GM23338 (cell line): ENCODE measurements around the gene EPC1. TPM values are rescaled to one million over a fixed set of nuclear protein-coding genes. Genes with fewer than 3 reads are reported as not detected.

Experiments
- CREB1 ChIP-seq: fragments of 250-450 bp; sonication (Bioruptor Pico); IDR thresholded peaks from 2 replicates; pipeline ENCODE4 v1.5.0; 2020; ENCODE audit warnings: low read depth, mild to moderate bottlenecking, moderate library complexity
- CTCF ChIP-seq, 2 experiments: fragments of 200-600 bp in 1 of 2; sonication (generic) in 1 of 2; conservative IDR thresholded peaks; 2 replicates each; pipeline versions ENCODE4 v1.5.1 to v1.6.1; 2016 to 2017; ENCODE audit warnings: antibody characterized with exemption in 2 of 2, low read depth in 2 of 2, mild to moderate bottlenecking in 2 of 2, moderate library complexity in 1 of 2
- EZH2 ChIP-seq: fragments of 200-600 bp; sonication (generic); IDR thresholded peaks from one replicate; pipeline ENCODE4 v1.8.0; 2017; ENCODE audit warnings: antibody characterized with exemption, mild to moderate bottlenecking, low read depth; ENCODE audit not compliant: unreplicated experiment
- EZH2phosphoT487 ChIP-seq: fragments of 200-600 bp; sonication (generic); IDR thresholded peaks from one replicate; pipeline ENCODE4 v1.8.1; 2018; ENCODE audit warnings: antibody characterized with exemption; ENCODE audit not compliant: unreplicated experiment
- JUNB ChIP-seq: IDR thresholded peaks from one replicate; pipeline ENCODE4 v1.6.1; 2016; ENCODE audit warnings: antibody characterized with exemption; ENCODE audit not compliant: unreplicated experiment
- NANOG ChIP-seq: IDR thresholded peaks from 2 replicates; pipeline ENCODE4 v1.6.1; 2016; ENCODE audit warnings: antibody characterized with exemption, borderline replicate concordance
- STAT1 ChIP-seq: IDR thresholded peaks from one replicate; pipeline ENCODE4 v1.6.1; 2016; ENCODE audit warnings: antibody characterized with exemption; ENCODE audit not compliant: unreplicated experiment
- ZNF114 ChIP-seq: fragments of 250-450 bp; sonication (Bioruptor Pico); IDR thresholded peaks from 2 replicates; pipeline ENCODE4 v1.5.0; 2020; ENCODE audit warnings: mild to moderate bottlenecking, moderate library complexity
- ZNF331 ChIP-seq: fragments of 250-450 bp; sonication (Bioruptor Pico); IDR thresholded peaks from 2 replicates; pipeline ENCODE4 v1.5.0; 2020; ENCODE audit warnings: low read depth, mild to moderate bottlenecking, moderate library complexity
- ZNF462 ChIP-seq: fragments of 250-450 bp; sonication (Bioruptor Pico); IDR thresholded peaks from 2 replicates; pipeline ENCODE4 v1.5.0; 2020; ENCODE audit warnings: mild to moderate bottlenecking, moderate library complexity
- polyA plus RNA-seq: library from polyadenylated mRNA; unstranded; fragments of >200 nt; fragmentation: Nextera tagmentation; extraction: Ambion mirVana; gene quantifications from 2 replicates; pipeline ENCODE4 v1.2.1, GENCODE V29; 2016
- total RNA-seq: library from RNA; depleted of rRNA; stranded (reverse); fragments of >200 nt; shearing (Covaris generic); gene quantifications from 2 replicates; pipeline ENCODE4 v1.2.3, GENCODE V29; 2014

EPC1 gene
- total and polyA plus RNA-seq, 2 experiments from 2014 or later, result 24.1 to 25.9 TPM

- no peak for TF ChIP-seq ZNF462 (CRISPR knock-in tag)
- TF ChIP-seq NANOG, result no peak
- no peak for TF ChIP-seq EZH2phosphoT487
- TF ChIP-seq JUNB, result no peak
- no peak for TF ChIP-seq STAT1
- no peak for TF ChIP-seq ZNF114 (CRISPR knock-in tag)
- TF ChIP-seq CTCF (conservative IDR thresholded peaks at IDR 0.05; ENCODE audit: low read depth in 2 of 2), result no peak
- no peak for TF ChIP-seq EZH2
- no peak for TF ChIP-seq ZNF331 (CRISPR knock-in tag)
- TF ChIP-seq CREB1 (CRISPR knock-in tag), result no peak
These were observed 15.4 kb downstream of the EPC1 start (continued) for GRCh38 chr10:32331606-32332005.
